Right lobe of liver (tissue), 4 donors: ENCODE data around the gene CCDC170.

Experiments used
- POLR2A ChIP-seq: fragments of 450-650 bp; IDR thresholded peaks from one replicate; pipeline ENCODE4 v1.6.1; 2017; ENCODE audit warnings: antibody characterized with exemption, mild to moderate bottlenecking
- TF ChIP-seq, protein P1 (sequence below), 4 donors: fragments of 200-600 bp in 3 of 4; fragments of 450-650 bp in 1 of 4; IDR thresholded peaks; one replicate each; pipeline versions ENCODE4 v1.5.1 to v1.8.0; 2016 to 2022; ENCODE audit warnings: antibody characterized with exemption in 4 of 4, mild to moderate bottlenecking in 2 of 4
- donor health status: DM: no; HTN: no; CAD: no.
- donor health status: DM: no; HTN: no; CAD: no.
- donor health status: DM: no; HTN: yes; CAD: no.

DNA sequence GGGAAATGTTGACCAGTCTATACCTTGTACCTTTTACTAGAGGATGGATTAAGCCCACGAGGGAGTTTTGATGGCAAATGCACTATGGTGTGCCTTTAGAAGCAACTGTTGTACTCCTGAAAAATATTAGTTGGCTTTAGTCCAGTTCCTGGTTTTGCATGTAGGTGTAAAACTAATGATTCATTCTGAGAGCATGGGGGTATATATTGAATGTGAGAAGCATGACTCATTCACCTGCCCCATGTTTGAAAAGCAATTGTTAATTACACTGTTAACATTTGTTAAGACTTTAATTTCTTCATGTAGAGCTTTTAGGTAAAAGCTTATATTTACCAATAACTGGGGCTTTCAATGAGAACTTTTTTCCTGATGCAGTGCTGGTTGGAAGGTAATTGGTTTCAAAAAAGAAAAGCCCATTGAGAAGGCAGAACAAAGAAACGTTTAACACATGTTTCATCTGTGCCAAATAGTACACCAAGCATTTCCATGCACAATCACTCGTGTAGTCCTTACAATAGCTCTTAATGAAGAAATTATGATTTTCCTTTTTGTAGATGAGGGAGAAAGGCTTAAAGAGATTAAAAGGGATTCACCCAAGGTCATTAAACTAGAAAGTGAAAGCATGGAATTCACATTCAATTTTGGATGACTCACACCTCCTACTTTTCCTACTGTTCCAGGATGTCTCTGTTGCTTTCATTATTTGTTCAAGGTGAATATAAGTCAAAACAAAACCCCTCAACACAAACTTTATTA lies 134.1 kb downstream of the CCDC170 start:
- TF ChIP-seq, protein P1, sequence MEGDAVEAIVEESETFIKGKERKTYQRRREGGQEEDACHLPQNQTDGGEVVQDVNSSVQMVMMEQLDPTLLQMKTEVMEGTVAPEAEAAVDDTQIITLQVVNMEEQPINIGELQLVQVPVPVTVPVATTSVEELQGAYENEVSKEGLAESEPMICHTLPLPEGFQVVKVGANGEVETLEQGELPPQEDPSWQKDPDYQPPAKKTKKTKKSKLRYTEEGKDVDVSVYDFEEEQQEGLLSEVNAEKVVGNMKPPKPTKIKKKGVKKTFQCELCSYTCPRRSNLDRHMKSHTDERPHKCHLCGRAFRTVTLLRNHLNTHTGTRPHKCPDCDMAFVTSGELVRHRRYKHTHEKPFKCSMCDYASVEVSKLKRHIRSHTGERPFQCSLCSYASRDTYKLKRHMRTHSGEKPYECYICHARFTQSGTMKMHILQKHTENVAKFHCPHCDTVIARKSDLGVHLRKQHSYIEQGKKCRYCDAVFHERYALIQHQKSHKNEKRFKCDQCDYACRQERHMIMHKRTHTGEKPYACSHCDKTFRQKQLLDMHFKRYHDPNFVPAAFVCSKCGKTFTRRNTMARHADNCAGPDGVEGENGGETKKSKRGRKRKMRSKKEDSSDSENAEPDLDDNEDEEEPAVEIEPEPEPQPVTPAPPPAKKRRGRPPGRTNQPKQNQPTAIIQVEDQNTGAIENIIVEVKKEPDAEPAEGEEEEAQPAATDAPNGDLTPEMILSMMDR (IDR thresholded peaks at IDR 0.05): no peak
- TF ChIP-seq POLR2A: no peak
